GM12878 (cell line): ENCODE measurements around the gene NEMP2. TPM values are rescaled to one million over a fixed set of nuclear protein-coding genes. Genes with fewer than 3 reads are reported as not detected.

Experiments
- ATAC-seq: fragments of 200-7000 bp; cut with Tn5 transposase; 3 replicates; pipeline ENCODE4 v1.9.1; 2020; ENCODE audit warnings: mild to moderate bottlenecking, moderate library complexity
- BruUV-seq: library from RNA; stranded (reverse); fragments of 400-500 nt; replicated peaks from 2 replicates; lab custom pipeline; 2021; lab: Mats Ljungman, UMichigan
- CTCF ChIA-PET: fragments of 300-600 bp; sonication (Branson Sonifier 250); formaldehyde crosslinking; extraction: SDS; loops from one replicate; lab custom pipeline; 2021; ENCODE audit warnings: inconsistent platforms; lab: Yijun Ruan, JAX
- POLR2A ChIA-PET: fragments of 350-600 bp; formaldehyde crosslinking; extraction: SDS; loops from one replicate; lab custom pipeline; 2021; ENCODE audit warnings: inconsistent platforms; lab: Charles Lee
- RAD21 ChIA-PET: fragments of 300-600 bp; sonication (Branson Sonifier 250); formaldehyde crosslinking; loops from one replicate; lab custom pipeline; 2023; ENCODE audit warnings: antibody characterized with exemption; ENCODE audit not compliant: unreplicated experiment; lab: Charles Lee
- SMC1A ChIA-PET: fragments of 300-600 bp; sonication (Branson Sonifier 250); formaldehyde crosslinking; loops from one replicate; lab custom pipeline; 2023; ENCODE audit not compliant: unreplicated experiment, uncharacterized antibody; lab: Charles Lee
- DNase-seq: peaks from one replicate; pipeline ENCODE4 v3.0.0-alpha.2; 2011; ENCODE audit warnings: low read depth, low spot score
- FAIRE-seq: peaks from 3 replicates; lab custom pipeline; 2011; peaks lifted over from hg19 to GRCh38; lab: Jason Lieb, UNC
- H2AFZ ChIP-seq: 2 replicates; pipeline ENCODE4 v1.6.0; 2011; ENCODE audit warnings: low read depth, low read length, control low read depth; ENCODE audit not compliant: control insufficient read depth
- H3K27ac ChIP-seq: 2 replicates; pipeline ENCODE4 v1.5.1; 2011; ENCODE audit warnings: control low read depth; ENCODE audit not compliant: control insufficient read depth, insufficient read depth
- H3K27me3 ChIP-seq, 2 experiments: replicated peaks in 1 of 2; 2 replicates each; pipeline versions ENCODE4 v1.6.0 to v1.6.1; 2011; ENCODE audit warnings: low read length in 1 of 2; ENCODE audit not compliant: control insufficient read depth in 2 of 2, insufficient read depth in 2 of 2
- H3K36me3 ChIP-seq, 2 experiments: 2 replicates each; pipeline ENCODE4 v1.5.1; 2011; ENCODE audit warnings: low read length in 1 of 2; ENCODE audit not compliant: control insufficient read depth in 2 of 2, insufficient read depth in 2 of 2
- H3K4me1 ChIP-seq: 2 replicates; pipeline ENCODE4 v1.6.1; 2011; ENCODE audit warnings: mild to moderate bottlenecking, low read length, moderate library complexity, mixed read lengths; ENCODE audit not compliant: control insufficient read depth, insufficient read depth
- H3K4me2 ChIP-seq: 2 replicates; pipeline ENCODE4 v1.6.0; 2011; ENCODE audit warnings: control low read depth; ENCODE audit not compliant: control insufficient read depth, insufficient read depth
- H3K4me3 ChIP-seq: fragments of 200-600 bp; sonication (generic); 2 replicates; pipeline ENCODE4 v1.5.1; 2016
- H3K79me2 ChIP-seq: 2 replicates; pipeline ENCODE4 v1.6.0; 2011; ENCODE audit warnings: low read length; ENCODE audit not compliant: control insufficient read depth, insufficient read depth
- H3K9ac ChIP-seq: 2 replicates; pipeline ENCODE4 v1.8.0; 2011; ENCODE audit warnings: low read length, control low read depth, mixed read lengths; ENCODE audit not compliant: control insufficient read depth, insufficient read depth
- H3K9me3 ChIP-seq: replicated peaks from 3 replicates; pipeline ENCODE4 v1.5.1; 2011; ENCODE audit warnings: mild to moderate bottlenecking, low read length; ENCODE audit not compliant: control insufficient read depth, insufficient read depth
- H4K20me1 ChIP-seq: 2 replicates; pipeline ENCODE4 v1.6.0; 2011; ENCODE audit not compliant: control insufficient read depth, insufficient read depth
- BCL11A ChIP-seq: IDR thresholded peaks from 2 replicates; pipeline ENCODE4 v1.6.1; 2011; ENCODE audit warnings: low read depth, low read length
- EP300 ChIP-seq, 2 experiments: fragments of 150-350 bp in 1 of 2; IDR thresholded peaks; 2 replicates each; pipeline ENCODE4 v1.6.1; 2011 to 2012; ENCODE audit warnings: low read depth in 2 of 2, low read length in 2 of 2, borderline replicate concordance in 1 of 2, improper control_type of control experiment in 1 of 2, inconsistent platforms in 1 of 2; ENCODE audit not compliant: control insufficient read depth in 1 of 2
- FOS ChIP-seq: IDR thresholded peaks from 3 replicates; pipeline ENCODE4 v1.6.1; 2011; ENCODE audit warnings: borderline replicate concordance; ENCODE audit not compliant: insufficient read length; ENCODE audit errors: extremely low read depth
- IKZF1 ChIP-seq: fragments of 450-650 bp; conservative IDR thresholded peaks from 2 replicates; pipeline ENCODE4 v1.6.1; 2017; ENCODE audit warnings: antibody characterized with exemption, mild to moderate bottlenecking
- MYB ChIP-seq: fragments of 150-350 bp; IDR thresholded peaks from 2 replicates; pipeline ENCODE4 v1.6.1; 2014; ENCODE audit warnings: mild to moderate bottlenecking, low read depth, low read length, borderline replicate concordance
- RBBP5 ChIP-seq: fragments of 200-600 bp; sonication (generic); conservative IDR thresholded peaks from 2 replicates; pipeline ENCODE4 v1.6.1; 2016
- RFX5 ChIP-seq: IDR thresholded peaks from 2 replicates; pipeline ENCODE4 v1.6.1; 2011; ENCODE audit warnings: low read depth, low read length, improper control_type of control experiment
- ZBED1 ChIP-seq: IDR thresholded peaks from 2 replicates; pipeline ENCODE4 v1.6.1; 2016; ENCODE audit warnings: borderline replicate concordance
- in situ Hi-C: fragments of 300-500 bp; cut with MboI; formaldehyde crosslinking; loops from 9 replicates; pipeline ENCODE4 v1.14.3; 2018; ENCODE audit warnings: mixed read lengths
- intact Hi-C: fragments of 100-400 bp; cut with micrococcal nuclease; formaldehyde crosslinking; loops from one replicate; pipeline ENCODE4 v1.14.2; 2022; ENCODE audit not compliant: unreplicated experiment
- polyA plus RNA-seq, 11 experiments: library from polyadenylated mRNA; depleted of rRNA in 4 of 11; unstranded in 6 of 11; stranded (reverse) in 5 of 11; fragments of >200 nt; fragmentation: Nextera tagmentation in 4 of 11; fragmentation: Illumina TruSeq in 1 of 11; extraction: Ambion mirVana in 4 of 11; extraction: Trizol in 1 of 11; gene quantifications; 1 replicate in 1 of 11; 2 replicates in 10 of 11; pipeline versions ENCODE4 v1.2.1 to v1.2.3, GENCODE V29; 2011 to 2016; ENCODE audit warnings: inconsistent platforms in 2 of 11, missing spikeins in 2 of 11, low read depth in 1 of 11
- total RNA-seq, 4 experiments: library from RNA; depleted of rRNA in 3 of 4; stranded (reverse); fragments of >200 nt in 3 of 4; fragmentation: Illumina TruSeq in 1 of 4; extraction: Trizol in 1 of 4; gene quantifications; 2 replicates each; pipeline versions ENCODE4 v1.2.1 to v1.2.3, GENCODE V29; 2013 to 2021

The NEMP2 gene
- total and polyA plus RNA-seq, 10 of the 15 experiments (the other 5 are each of a cell fraction or from before 2014, with no cell fraction given), result 2.3 to 14.0 (median 8.1) TPM

- FAIRE-seq (no peak), ATAC-seq (peak; percentile 22; the same call in 2 of the 3 replicates), DNase-seq (no peak)
- ChIA-PET CTCF (interaction anchor here (0.9 to 1.9 kb wide), 3 partner anchors 11 to 256 kb away, joined by 3 to 5 read pairs (median 3); no protein-coding TSS in a partner anchor), SMC1A (interaction anchor here (2.0 kb wide), 2 partner anchors 8 to 155 kb away, joined by 8 to 16 read pairs; no protein-coding TSS in a partner anchor), RAD21 (interaction anchor here (1.3 kb wide), 1 partner anchor 9 kb away, joined by 3 read pairs; the partner anchor contains the start of gene NEMP2), POLR2A (no interaction called here)
- Histone ChIP-seq H3K4me1 (peaks cover 32% of the 10 kb centered on the region), H3K36me3 (0 out of 4 replicates have a peak, but pooled peaks cover 0 to 2% of the 10 kb centered on the region in 2 experiments), H3K27ac (no peak overlapping the region), H3K9me3 (no peaks in the 10 kb centered on the region), H3K4me3 (no peak overlapping the region), H4K20me1 (no peaks in the 10 kb centered on the region), H3K27me3 (no peaks in the 10 kb centered on the region), H3K4me2 (no peak overlapping the region), H2AFZ (no peak overlapping the region), H3K79me2 (peaks cover 6% of the 10 kb centered on the region), H3K9ac (no peak overlapping the region)
- intact Hi-C loops, result loop anchor here (5.0 kb wide), 1 partner anchor 277 kb away; no protein-coding TSS in a partner anchor
- TF ChIP-seq RBBP5 (no peak), RFX5 (no peak), FOS (no peak), EP300 (IDR thresholded peaks at IDR 0.05; ENCODE audit: borderline replicate concordance in 1 of 2, control insufficient read depth in 1 of 2, low read depth in 2 of 2, low read length in 2 of 2) (no peak), ZBED1 (no peak), BCL11A (no peak), IKZF1 (no peak), MYB (no peak)
- in situ Hi-C loops, result no loop called here
- BruUV-seq, result no TSS peak
These were observed 9.6 kb downstream of the NEMP2 start for GRCh38 chr2:190524928-190525327.
